Mesenchymal stem cell (in vitro differentiated cells and primary cell): ENCODE results near the gene TSPAN13.

Source experiments
- DNase-seq: peaks from one replicate; pipeline ENCODE4 v3.0.0-alpha.2; 2013
- H2AFZ ChIP-seq: one replicate; pipeline ENCODE4 v1.6.1; 2013; ENCODE audit warnings: low read depth, mild to moderate bottlenecking, control low read depth, inconsistent platforms, low read length, moderate library complexity
- H2AK5ac ChIP-seq: 2 replicates; pipeline ENCODE4 v1.6.1; 2013; ENCODE audit warnings: low read length, moderate library complexity, mild to moderate bottlenecking, inconsistent platforms; ENCODE audit not compliant: severe bottlenecking
- H2BK120ac ChIP-seq: one replicate; pipeline ENCODE4 v1.6.1; 2013; ENCODE audit warnings: low read depth, mild to moderate bottlenecking, inconsistent platforms, low read length, moderate library complexity
- H2BK12ac ChIP-seq, 2 experiments: one replicate each; pipeline ENCODE4 v1.6.1; 2013; ENCODE audit warnings: inconsistent platforms in 2 of 2, low read length in 2 of 2, mild to moderate bottlenecking in 2 of 2, moderate library complexity in 2 of 2, control low read depth in 1 of 2
- H2BK15ac ChIP-seq: one replicate; pipeline ENCODE4 v1.6.1; 2013; ENCODE audit warnings: mild to moderate bottlenecking, low read depth, inconsistent platforms; ENCODE audit not compliant: poor library complexity, severe bottlenecking
- H2BK5ac ChIP-seq: 2 replicates; pipeline ENCODE4 v1.6.1; 2013; ENCODE audit warnings: low read depth, mild to moderate bottlenecking, low read length, control low read depth, inconsistent platforms; ENCODE audit not compliant: poor library complexity, severe bottlenecking
- H3K14ac ChIP-seq, 2 experiments: one replicate each; pipeline ENCODE4 v1.6.1; 2013; ENCODE audit warnings: inconsistent platforms in 2 of 2, low read length in 2 of 2, control low read depth in 1 of 2, mild to moderate bottlenecking in 1 of 2, moderate library complexity in 1 of 2
- H3K18ac ChIP-seq, 2 experiments: one replicate each; pipeline ENCODE4 v1.6.1; 2013; ENCODE audit warnings: inconsistent platforms in 2 of 2, low read length in 2 of 2, control low read depth in 1 of 2, low read depth in 1 of 2, mild to moderate bottlenecking in 1 of 2
- H3K23ac ChIP-seq, 2 experiments: one replicate each; pipeline ENCODE4 v1.6.1; 2013; ENCODE audit warnings: inconsistent platforms in 2 of 2, low read length in 2 of 2, mild to moderate bottlenecking in 2 of 2, moderate library complexity in 2 of 2, control low read depth in 1 of 2
- H3K27ac ChIP-seq: 2 replicates; pipeline ENCODE4 v1.5.1; 2013; ENCODE audit warnings: mild to moderate bottlenecking, moderate library complexity, low read length, control low read depth, inconsistent platforms; ENCODE audit not compliant: poor library complexity, severe bottlenecking
- H3K27me3 ChIP-seq, 2 experiments: 2 replicates each; pipeline versions ENCODE4 v1.6.1 to v1.7.0; 2013; ENCODE audit warnings: low read length in 2 of 2, mild to moderate bottlenecking in 2 of 2, moderate library complexity in 2 of 2, control low read depth in 1 of 2, inconsistent platforms in 1 of 2; ENCODE audit not compliant: control insufficient read depth in 1 of 2, insufficient read depth in 1 of 2
- H3K36me3 ChIP-seq, 2 experiments: 2 replicates each; pipeline versions ENCODE4 v1.6.1 to v1.7.0; 2013; ENCODE audit warnings: low read length in 2 of 2, control low read depth in 1 of 2, inconsistent platforms in 1 of 2, low read depth in 1 of 2, mild to moderate bottlenecking in 1 of 2; ENCODE audit not compliant: insufficient read depth in 2 of 2, control insufficient read depth in 1 of 2
- H3K4ac ChIP-seq, 2 experiments: one replicate each; pipeline ENCODE4 v1.6.1; 2013; ENCODE audit warnings: inconsistent platforms in 2 of 2, low read length in 2 of 2, mild to moderate bottlenecking in 2 of 2, moderate library complexity in 2 of 2, control low read depth in 1 of 2, low read depth in 1 of 2
- H3K4me1 ChIP-seq: 2 replicates; pipeline ENCODE4 v1.6.1; 2013; ENCODE audit warnings: low read depth, low read length, control low read depth; ENCODE audit not compliant: control insufficient read depth, insufficient read depth
- H3K4me2 ChIP-seq: 2 replicates; pipeline ENCODE4 v1.6.1; 2013; ENCODE audit warnings: low read length, mild to moderate bottlenecking, inconsistent platforms; ENCODE audit not compliant: poor library complexity, severe bottlenecking
- H3K4me3 ChIP-seq, 2 experiments: 2 replicates each; pipeline versions ENCODE4 v1.5.1 to v1.7.0; 2013; ENCODE audit warnings: low read length in 2 of 2, mild to moderate bottlenecking in 2 of 2, control low read depth in 1 of 2, low read depth in 1 of 2; ENCODE audit not compliant: insufficient read depth in 1 of 2
- H3K79me1 ChIP-seq: replicated peaks from 2 replicates; pipeline ENCODE4 v1.6.1; 2013; ENCODE audit warnings: mild to moderate bottlenecking, control low read depth, low read length, inconsistent platforms; ENCODE audit not compliant: poor library complexity, severe bottlenecking
- H3K9ac ChIP-seq: 2 replicates; pipeline ENCODE4 v1.7.0; 2013; ENCODE audit warnings: mild to moderate bottlenecking, low read length, moderate library complexity
- H3K9me3 ChIP-seq: 2 replicates; pipeline ENCODE4 v1.7.0; 2013; ENCODE audit warnings: mild to moderate bottlenecking, low read length; ENCODE audit not compliant: control insufficient read depth
- H4K8ac ChIP-seq: one replicate; pipeline ENCODE4 v1.6.1; 2013; ENCODE audit warnings: inconsistent platforms, mild to moderate bottlenecking, low read length, moderate library complexity
- H4K91ac ChIP-seq: one replicate; pipeline ENCODE4 v1.6.1; 2013; ENCODE audit warnings: mild to moderate bottlenecking, low read length, inconsistent platforms
- WGBS: methylation state at CpG from one replicate; pipeline ENCODE4 v1.1.7; 2013; ENCODE audit warnings: mixed read lengths; 5-methylcytosine and 5-hydroxymethylcytosine counted together

Gene TSPAN13

DNA sequence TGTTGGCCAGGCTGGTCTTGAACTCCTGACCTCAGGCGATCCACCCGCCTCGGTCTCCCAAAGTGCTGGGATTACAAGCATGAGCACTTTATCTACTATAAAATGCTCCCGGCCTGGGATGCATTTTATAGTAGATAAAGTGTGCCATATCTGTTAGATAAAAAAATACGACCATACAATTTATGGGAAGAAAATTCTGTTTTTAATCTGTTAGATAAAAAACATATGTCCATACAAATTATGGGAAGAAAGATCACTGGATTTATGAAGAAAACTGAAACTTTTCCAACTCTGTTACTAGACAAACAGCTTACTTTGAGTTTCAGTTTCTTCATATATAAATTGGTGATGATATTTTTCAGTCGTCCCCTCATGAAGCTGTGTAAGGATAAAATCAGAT is 4.5 kb downstream of the TSPAN13 start:
- H3K23ac ChIP-seq = no peak overlapping the region
- no peak overlapping the region for H3K4me2 ChIP-seq
- no peak overlapping the region for H2AFZ ChIP-seq
- no peak overlapping the region for H4K91ac ChIP-seq
- H3K79me1 ChIP-seq = peaks cover 10% of the 10 kb centered on the region
- no peak for DNase-seq
- H3K4ac ChIP-seq = no peak overlapping the region
- H3K27me3 ChIP-seq = peaks cover 0 to 4% of the 10 kb centered on the region in 2 experiments
- no peak overlapping the region for H2BK12ac ChIP-seq
- no peak overlapping the region for H3K18ac ChIP-seq
- H3K9me3 ChIP-seq = no peaks in the 10 kb centered on the region
- H3K9ac ChIP-seq = no peak overlapping the region
- no peak overlapping the region for H4K8ac ChIP-seq
- no peak overlapping the region for H2AK5ac ChIP-seq
- H2BK120ac ChIP-seq = no peak overlapping the region
- peaks cover 2% of the 10 kb centered on the region for H3K4me1 ChIP-seq
- H3K36me3 ChIP-seq = no peaks in the 10 kb centered on the region
- H3K14ac ChIP-seq = no peak overlapping the region
- no peak overlapping the region for H3K4me3 ChIP-seq
- H2BK15ac ChIP-seq = no peak overlapping the region
- 94% methylated on average over 2 of the region's 6 CpGs for WGBS
- no peak overlapping the region for H2BK5ac ChIP-seq
- H3K27ac ChIP-seq = no peak overlapping the region

DNA sequence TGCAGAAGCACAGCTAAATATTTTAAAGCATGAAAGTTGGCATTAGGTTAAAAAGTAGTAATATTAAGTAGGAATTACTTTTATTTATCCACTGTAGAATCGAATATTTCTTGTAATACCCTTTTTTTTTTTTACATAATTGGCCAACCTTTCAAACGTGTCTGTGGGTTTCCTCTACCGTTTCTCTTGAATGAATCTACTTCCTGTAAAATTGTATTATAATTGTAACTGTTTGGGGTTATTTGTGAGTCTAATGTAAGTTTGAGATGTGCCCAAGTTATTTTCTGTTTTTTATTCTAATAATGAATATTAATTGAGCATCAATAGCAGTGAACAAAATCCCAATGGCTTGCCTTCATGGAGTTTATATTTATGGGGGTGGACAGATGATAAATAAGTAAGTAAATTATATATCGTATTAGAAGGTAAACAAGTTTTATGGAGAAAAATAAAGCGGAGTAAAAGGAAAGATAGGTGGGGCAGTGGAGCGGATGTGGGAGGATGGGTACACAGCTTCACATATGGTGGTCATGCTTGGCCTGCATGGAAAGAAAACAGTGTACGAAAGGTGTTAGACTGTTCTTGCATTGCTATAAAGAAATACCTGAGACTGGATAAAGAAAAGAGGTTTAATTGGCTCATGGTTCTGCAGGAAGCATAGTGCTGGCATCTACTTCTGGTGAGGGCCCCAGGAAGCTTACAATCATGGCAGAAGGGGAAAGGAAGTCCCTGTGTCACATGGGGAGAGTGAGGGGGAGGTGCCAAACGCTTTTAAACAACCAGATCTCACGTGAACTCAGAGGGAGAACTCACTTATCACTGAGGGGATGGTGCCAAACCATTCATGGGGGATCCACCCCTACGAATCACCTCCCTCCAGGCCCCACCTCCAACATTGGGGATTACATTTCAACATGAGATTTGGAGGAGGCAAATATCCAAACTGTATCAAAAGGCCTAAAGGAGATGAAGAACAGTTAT is 5.4 kb downstream of the TSPAN13 start:
- H2AK5ac ChIP-seq = no peak overlapping the region
- H4K8ac ChIP-seq = no peak overlapping the region
- no peak overlapping the region for H3K27ac ChIP-seq
- H2BK15ac ChIP-seq = no peak overlapping the region
- H3K27me3 ChIP-seq = peaks cover 0 to 4% of the 10 kb centered on the region in 2 experiments
- peaks cover 2% of the 10 kb centered on the region for H3K4me1 ChIP-seq
- no peak overlapping the region for H3K4me3 ChIP-seq
- peaks cover 16% of the 10 kb centered on the region for H3K79me1 ChIP-seq
- no peak overlapping the region for H3K4ac ChIP-seq
- no peak overlapping the region for H3K9ac ChIP-seq
- no peaks in the 10 kb centered on the region for H3K36me3 ChIP-seq
- H3K4me2 ChIP-seq = no peak overlapping the region
- no peak overlapping the region for H2BK12ac ChIP-seq
- no peaks in the 10 kb centered on the region for H3K9me3 ChIP-seq
- no peak overlapping the region for H3K18ac ChIP-seq
- no peak overlapping the region for H4K91ac ChIP-seq
- H3K23ac ChIP-seq = no peak overlapping the region
- H3K14ac ChIP-seq = no peak overlapping the region
- no peak for DNase-seq
- WGBS = 95% methylated on average over 6 of the region's 10 CpGs
- no peak overlapping the region for H2BK120ac ChIP-seq
- no peak overlapping the region for H2BK5ac ChIP-seq
- no peak overlapping the region for H2AFZ ChIP-seq

DNA sequence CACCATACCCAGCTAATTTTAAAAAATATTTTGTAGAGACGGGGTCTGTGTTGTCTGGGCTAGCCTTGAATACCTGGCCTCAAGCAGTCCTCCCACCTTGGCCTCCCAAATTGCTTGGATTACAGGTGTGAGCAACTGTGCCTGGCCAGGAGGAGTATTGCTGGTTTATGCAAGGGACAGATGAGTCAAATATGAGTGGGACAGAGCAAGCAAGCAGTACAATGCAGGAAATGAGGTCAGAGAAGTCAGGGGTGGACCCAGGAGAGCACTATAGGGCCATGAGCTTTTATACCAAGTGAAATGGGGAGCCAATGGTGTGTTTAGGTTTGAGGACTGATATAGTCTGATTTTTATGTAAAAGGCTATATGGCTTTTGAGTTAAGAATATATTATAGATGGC is 6.3 kb downstream of the TSPAN13 start:
- H2AK5ac ChIP-seq = no peak overlapping the region
- H3K27ac ChIP-seq = no peak overlapping the region
- H3K9ac ChIP-seq = no peak overlapping the region
- H3K14ac ChIP-seq = no peak overlapping the region
- H3K79me1 ChIP-seq = peaks cover 16% of the 10 kb centered on the region
- WGBS = 92% methylated on average over 1 of the region's 1 CpG
- H3K9me3 ChIP-seq = no peaks in the 10 kb centered on the region
- no peak overlapping the region for H2BK5ac ChIP-seq
- no peak overlapping the region for H3K18ac ChIP-seq
- H4K8ac ChIP-seq = no peak overlapping the region
- no peak overlapping the region for H2BK15ac ChIP-seq
- H2BK12ac ChIP-seq = no peak overlapping the region
- H4K91ac ChIP-seq = no peak overlapping the region
- no peak overlapping the region for H3K4me2 ChIP-seq
- H3K23ac ChIP-seq = no peak overlapping the region
- H3K4ac ChIP-seq = no peak overlapping the region
- H3K4me1 ChIP-seq = peaks cover 2% of the 10 kb centered on the region
- no peak overlapping the region for H2AFZ ChIP-seq
- DNase-seq = no peak
- H2BK120ac ChIP-seq = no peak overlapping the region
- no peaks in the 10 kb centered on the region for H3K36me3 ChIP-seq
- no peak overlapping the region for H3K4me3 ChIP-seq
- peaks cover 0 to 2% of the 10 kb centered on the region in 2 experiments for H3K27me3 ChIP-seq

DNA sequence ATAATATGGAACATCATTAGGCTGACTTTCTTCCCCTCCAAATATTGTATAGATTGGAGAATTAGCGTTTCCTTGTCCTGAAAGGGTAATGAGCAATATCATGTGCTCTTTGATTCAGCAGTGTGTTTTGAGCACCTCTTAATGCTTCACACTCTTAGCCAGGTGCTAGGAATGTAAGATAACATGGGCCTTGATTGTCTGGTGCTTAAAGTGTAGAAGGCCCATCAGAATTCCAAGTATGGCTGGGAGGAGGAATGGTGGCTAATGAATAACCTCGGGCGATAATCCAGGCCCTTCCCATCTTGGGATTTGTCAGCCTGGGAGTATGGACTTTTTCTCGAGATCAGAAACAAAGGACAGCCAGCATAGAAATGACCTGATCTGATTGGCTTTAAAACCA is 8.6 kb downstream of the TSPAN13 start:
- H2BK120ac ChIP-seq = no peak overlapping the region

More for the DNA sequence above, 8.6 kb downstream of the TSPAN13 start:
- H2BK12ac ChIP-seq = no peak overlapping the region
- no peak overlapping the region for H2BK5ac ChIP-seq
- no peak for DNase-seq
- H3K27ac ChIP-seq = no peak overlapping the region
- no peak overlapping the region for H4K8ac ChIP-seq
- H2AFZ ChIP-seq = no peak overlapping the region
- no peaks in the 10 kb centered on the region for H3K36me3 ChIP-seq
- H3K9me3 ChIP-seq = no peaks in the 10 kb centered on the region
- whole genome bisulfite sequencing = over 99% methylated on average over 4 of the region's 4 CpGs
- H3K4me1 ChIP-seq = no peaks in the 10 kb centered on the region
- H3K79me1 ChIP-seq = peaks cover 21% of the 10 kb centered on the region
- H3K4me2 ChIP-seq = no peak overlapping the region
- no peaks in the 10 kb centered on the region for H3K27me3 ChIP-seq
- no peak overlapping the region for H4K91ac ChIP-seq
- no peak overlapping the region for H2BK15ac ChIP-seq
- no peak overlapping the region for H3K4ac ChIP-seq
- no peak overlapping the region for H3K14ac ChIP-seq
- no peak overlapping the region for H3K9ac ChIP-seq
- H3K18ac ChIP-seq = no peak overlapping the region
- no peak overlapping the region for H3K4me3 ChIP-seq
- no peak overlapping the region for H3K23ac ChIP-seq
- no peak overlapping the region for H2AK5ac ChIP-seq
